HG03460 (cell line): ENCODE data around the gene NLGN2.

ENCODE experiments used
- ATAC-seq: cut with Tn5 transposase; IDR thresholded peaks from one replicate; pipeline ENCODE4 v1.9.1; 2021; ENCODE audit not compliant: unreplicated experiment

NLGN2 gene

GRCh38 chr17:7462474-7463371 is 55.1 kb downstream of the NLGN2 start:
- ATAC-seq = no peak

- ATAC-seq = no peak
These were observed 55.8 kb downstream of the NLGN2 start for GRCh38 chr17:7463372-7463846.

GRCh38 chr17:7464081-7464480 is 56.4 kb downstream of the NLGN2 start:
- ATAC-seq = no peak

- no peak for ATAC-seq
These were observed 58.1 kb downstream of the NLGN2 start for GRCh38 chr17:7465597-7466275.

GRCh38 chr17:7466318-7466638 is 58.6 kb downstream of the NLGN2 start:
- ATAC-seq = no peak

- no peak for ATAC-seq
These were observed 59.1 kb downstream of the NLGN2 start for GRCh38 chr17:7466639-7467341.

GRCh38 chr17:7467498-7467897 is 59.9 kb downstream of the NLGN2 start:
- ATAC-seq = no peak

GRCh38 chr17:7468290-7468689 is 60.6 kb downstream of the NLGN2 start:
- ATAC-seq = no peak

- ATAC-seq = no peak
These were observed 61.3 kb downstream of the NLGN2 start for GRCh38 chr17:7468804-7469389.
